GM19467 (cell line): ENCODE results near the gene HHATL.

Experiments used
- ATAC-seq: cut with Tn5 transposase; IDR thresholded peaks from one replicate; pipeline ENCODE4 v1.9.1; 2021; ENCODE audit warnings: mild to moderate bottlenecking, moderate library complexity; ENCODE audit not compliant: unreplicated experiment

The HHATL gene

DNA sequence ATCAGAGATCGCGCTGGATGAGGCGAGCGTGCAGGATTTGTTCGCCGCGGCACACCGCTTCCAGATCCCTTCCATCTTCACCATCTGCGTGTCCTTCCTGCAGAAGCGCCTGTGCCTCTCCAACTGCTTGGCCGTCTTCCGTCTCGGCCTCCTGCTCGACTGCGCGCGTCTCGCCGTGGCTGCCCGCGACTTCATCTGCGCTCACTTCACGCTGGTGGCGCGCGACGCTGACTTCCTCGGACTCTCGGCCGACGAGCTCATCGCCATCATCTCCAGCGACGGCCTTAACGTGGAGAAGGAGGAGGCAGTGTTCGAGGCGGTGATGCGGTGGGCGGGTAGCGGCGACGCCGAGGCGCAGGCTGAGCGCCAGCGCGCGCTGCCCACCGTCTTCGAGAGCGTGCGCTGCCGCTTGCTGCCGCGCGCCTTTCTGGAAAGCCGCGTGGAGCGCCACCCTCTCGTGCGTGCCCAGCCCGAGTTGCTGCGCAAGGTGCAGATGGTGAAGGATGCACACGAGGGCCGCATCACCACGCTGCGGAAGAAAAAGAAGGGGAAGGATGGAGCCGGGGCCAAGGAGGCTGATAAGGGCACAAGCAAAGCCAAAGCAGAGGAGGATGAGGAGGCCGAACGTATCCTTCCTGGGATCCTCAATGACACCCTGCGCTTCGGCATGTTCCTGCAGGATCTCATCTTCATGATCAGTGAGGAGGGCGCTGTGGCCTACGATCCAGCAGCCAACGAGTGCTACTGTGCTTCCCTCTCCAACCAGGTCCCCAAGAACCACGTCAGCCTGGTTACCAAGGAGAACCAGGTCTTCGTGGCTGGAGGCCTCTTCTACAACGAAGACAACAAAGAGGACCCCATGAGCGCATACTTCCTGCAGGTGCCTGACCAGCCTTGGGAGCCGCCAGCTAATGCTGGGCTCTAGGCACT is 16.4 kb downstream of the HHATL start:
- ATAC-seq = no peak

DNA sequence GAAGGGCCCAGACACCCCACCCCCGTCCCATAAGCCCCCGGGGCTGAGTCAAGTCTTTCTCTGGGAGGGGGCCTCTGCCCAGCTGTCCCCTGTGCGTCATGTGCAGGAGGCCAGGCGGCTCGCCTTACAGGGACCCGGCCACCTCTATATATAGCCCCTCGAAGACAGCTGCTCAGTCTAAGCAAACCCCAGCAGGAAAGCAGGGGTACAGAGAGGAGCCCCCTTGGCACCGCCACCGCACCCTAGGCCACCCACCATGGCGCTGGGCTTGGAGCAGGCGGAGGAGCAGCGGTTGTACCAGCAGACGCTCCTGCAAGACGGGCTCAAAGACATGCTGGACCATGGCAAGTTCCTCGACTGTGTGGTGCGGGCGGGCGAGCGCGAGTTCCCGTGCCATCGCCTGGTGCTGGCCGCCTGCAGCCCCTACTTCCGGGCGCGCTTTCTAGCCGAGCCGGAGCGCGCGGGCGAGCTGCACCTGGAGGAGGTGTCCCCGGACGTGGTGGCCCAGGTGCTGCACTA is 17.2 kb downstream of the HHATL start, which contains the start of gene KLHL40:
TSS of gene KLHL40 (plus strand) at position 175 of the 519 bp plus-strand sequence. CDS start at position 257, 82 bp downstream.
- no peak for ATAC-seq

DNA sequence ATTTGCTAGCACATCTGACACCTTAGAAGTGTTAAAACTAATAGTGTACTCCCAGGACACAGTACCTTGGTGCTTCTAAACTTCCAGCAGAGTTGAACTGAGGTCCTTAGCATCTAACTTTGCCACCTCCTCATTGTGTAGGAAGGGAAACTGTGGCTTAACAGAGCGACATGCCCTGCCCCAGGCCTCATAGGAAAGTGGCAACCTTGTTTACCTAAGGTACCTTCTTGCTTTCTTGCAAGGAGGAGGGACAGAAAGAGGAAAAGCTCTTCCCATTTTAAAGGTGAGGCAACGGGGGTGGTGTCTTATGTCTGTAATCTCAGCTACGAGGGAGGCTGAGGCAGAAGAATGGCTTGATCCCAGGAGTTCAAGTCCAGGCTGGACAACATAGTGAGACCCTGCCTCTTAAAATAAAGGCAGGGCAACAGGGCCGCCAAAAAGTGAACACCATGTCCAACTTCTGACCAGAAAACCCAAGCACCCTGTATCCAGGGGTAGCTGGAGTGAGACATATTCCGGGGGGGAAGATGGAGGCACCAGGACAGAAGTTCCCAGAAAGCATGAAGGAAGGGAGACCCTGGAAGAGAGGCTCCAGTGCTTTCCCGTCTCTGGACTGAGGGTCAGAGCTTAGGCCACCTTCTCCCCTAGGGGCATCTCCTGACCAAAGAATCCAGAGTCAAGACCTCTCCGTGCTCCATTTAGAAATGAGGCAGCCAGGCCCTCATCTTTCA is 17.8 kb downstream of the HHATL start:
- no peak for ATAC-seq

DNA sequence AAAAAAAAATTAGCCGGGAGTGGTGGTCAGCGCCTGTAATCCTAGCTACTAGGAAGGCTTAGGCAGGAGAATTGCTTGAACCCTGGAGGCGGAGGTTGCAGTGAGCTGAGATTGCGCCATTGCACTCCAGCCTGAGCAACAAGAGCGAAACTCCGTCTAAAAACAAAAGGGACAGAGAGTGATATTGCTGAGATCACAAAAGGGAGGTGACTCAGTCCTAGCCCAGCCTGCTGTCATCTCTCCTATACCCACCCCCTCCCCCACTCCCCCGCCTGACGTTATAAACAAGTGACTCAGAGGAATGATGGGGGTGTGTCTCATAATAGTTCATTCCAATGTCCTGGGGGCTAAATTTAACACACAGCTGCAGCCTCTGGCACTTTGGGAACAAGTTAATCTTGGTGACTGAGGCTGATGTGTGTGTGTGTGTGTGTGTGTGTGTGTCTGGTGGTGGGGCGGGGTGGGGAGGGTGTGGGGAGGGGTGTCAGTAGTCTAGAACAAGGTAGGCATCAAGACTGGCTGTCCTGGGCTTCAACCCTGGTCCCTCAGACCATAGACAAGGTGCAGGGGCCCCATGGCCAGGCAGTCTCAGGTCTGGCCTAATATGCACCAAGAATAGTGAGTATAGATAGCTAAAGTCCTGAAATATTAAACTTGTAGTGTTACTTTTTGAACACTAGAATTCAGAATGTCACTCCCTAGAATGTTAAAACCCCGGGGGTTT is 18.6 kb downstream of the HHATL start:
- no peak for ATAC-seq

DNA sequence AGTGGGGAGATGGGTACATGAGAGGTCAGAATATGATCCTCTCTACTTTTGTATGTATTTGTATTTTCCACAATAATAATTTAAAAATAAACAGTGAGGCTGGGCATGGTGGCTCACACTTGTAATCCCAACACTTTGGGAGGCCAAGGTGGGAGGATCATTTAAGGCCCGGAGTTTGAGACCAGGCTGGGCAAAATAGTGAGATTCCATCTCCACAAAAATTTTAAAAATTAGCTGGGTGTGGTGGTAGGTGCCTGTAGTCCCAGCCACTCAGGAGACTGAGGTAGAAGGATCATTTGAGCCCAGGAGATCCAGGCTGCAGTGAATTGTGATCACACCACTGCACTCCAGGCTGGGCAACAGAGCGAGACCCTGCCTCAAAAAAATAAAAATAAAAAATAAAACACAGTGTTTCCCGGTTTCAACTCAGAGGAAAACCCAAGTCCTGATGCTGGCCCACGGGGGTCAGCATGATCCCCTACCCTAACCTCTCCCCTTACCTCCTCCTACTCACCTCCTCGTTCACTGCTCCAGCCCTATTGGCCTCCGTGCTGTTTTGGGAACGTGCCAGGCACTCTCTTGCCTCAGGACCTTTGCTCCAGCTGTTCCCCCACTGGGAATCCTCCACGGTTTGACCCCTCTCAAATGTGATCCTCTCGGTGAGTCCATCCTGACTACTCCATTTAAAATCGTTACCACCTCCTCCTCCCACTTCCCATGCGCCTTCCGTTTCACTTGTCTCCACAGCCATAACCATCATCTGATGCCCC is 20.1 kb downstream of the HHATL start:
- ATAC-seq = no peak

DNA sequence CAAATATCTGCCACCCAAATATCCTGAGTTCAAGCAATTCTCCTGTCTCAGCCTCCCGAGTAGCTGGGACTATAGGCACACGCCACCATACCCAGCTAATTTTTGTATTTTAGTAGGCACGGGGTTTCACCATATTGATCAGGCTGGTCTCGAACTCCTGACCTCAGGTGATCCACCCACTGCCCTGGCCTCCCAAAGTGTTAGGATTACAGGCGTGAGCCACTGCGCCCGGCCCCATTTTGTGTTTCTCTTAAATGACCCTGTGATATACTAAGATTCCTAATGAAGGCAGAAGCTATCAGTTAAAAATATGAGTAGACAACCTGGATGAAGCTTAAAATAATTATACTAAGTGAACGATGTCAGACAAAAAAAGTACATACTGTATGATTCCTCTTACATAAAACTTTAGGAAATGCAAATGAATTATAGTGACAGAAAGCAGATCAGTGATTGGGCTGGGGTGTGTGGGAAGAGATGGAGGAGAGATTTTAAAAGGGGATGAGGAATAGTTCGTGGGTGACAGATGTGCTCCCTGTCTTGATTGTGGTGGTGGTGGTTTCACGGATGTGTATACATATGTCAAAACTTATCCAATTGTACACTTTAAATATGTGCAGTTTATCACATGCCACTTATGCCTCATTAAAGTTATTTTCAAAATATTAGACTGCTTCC is 21.1 kb downstream of the HHATL start:
- no peak for ATAC-seq

DNA sequence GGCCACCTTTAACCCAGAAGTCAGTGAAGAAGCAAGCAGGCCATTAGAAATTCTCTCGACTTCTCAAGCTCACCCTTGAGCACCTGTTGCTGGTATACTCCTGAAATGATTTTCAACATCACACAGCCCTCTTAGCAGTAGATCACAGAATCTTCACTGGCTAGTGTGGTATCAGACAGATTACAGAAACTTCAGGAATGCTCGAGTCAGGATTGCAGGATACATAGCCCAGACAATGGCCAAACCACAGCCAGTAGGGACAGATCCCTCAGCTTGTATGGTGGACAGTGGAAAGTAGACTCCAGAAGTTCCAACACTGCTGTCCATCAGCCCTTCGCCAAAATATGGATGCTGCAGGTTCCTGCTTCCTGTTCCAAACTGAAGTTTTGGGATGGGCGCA is 21.8 kb downstream of the HHATL start:
- no peak for ATAC-seq

DNA sequence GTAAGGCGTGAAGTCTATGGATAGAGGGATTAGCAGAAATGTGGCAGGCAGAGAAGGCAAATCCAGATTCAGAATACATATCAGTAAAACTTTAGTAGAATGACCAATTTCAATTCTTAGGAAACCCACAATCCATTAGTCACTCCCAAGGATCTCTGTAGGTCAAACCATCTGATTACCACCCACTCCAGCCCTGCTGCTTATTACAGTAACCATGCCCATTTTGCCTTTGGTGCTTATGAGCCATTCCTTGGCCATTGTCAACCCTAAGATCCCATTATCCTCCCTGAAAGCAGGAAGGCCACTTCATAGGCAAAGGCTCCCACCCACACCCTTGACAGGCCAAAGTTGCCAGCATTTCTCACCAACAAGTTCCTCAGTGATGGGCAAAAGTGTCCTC is 22.3 kb downstream of the HHATL start:
- ATAC-seq = no peak

DNA sequence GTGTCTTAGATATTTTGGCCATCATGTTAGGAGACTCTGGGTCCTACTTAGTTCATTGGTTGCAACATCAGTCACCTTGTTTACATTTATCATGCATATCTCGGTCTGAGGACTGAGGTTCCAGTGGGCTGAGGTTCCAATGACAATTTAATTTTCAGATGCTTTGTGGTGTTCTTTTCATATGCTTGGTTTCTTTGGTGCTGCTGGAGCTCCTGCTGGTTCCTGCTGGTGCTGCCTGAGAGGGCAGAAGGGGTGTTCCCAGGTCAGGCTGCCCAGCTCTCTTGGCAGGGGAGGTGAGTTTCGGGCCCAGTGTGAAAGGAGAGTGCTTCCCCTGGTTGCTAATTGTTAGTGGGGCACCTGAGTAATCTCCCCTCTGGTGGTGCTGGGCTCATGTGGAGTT is 24.2 kb downstream of the HHATL start:
- no peak for ATAC-seq

DNA sequence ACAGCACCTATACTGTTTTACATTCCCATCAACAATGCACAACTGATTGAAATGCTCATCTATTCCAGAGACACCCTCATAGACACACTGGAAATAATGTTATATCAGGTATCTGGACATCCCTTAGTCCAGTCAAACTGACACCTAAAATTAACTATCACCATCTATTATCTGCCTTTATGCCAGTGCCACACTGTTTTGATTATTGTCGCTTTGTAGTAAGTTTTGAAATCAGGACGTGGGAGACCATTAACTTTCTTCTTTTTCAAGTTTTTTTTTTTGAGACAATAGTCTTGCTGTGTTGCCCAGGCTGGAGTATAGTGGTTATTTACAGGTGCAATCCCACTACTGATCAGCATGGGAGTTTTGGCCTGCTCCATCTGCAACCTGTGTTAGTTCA is 26.7 kb downstream of the HHATL start:
- ATAC-seq = no peak

DNA sequence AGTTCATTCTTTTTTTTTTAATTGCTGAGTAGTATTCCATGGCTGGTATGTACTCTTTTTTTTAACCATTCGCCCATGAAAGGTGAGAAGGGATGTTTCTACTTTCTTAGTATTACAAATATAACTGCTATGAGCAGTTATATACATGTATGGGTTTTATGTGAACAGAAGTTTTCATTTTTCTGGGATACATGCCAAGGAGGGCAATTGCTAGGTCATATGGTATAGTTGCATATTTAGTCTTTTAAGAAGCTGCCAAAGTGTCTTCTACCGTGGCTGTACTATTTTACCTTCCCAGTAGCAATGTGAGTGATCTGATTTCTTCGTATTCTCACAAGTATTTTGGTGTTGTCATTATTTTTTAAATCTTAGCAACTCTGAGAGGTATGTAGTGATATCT is 28.5 kb downstream of the HHATL start:
- no peak for ATAC-seq

DNA sequence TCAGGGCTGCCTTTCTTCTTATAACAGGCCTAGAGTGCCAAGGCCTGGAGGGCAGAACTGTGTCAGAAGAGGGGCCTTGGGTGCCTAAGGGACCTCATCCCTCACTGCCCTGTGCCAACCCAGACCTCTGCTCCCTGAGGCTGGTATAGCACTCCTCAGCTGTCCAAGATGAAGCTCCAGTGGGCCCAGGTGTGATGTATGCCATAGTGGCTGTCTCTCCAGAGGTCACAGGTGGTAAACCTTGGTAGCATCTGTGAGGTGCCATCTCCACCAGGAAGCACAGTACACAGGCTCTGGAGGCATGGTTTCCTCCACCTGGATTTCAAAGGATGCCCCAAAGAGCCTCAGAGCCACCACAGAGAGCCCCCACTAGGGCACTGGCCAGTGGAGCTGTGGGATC is 29.5 kb downstream of the HHATL start:
- no peak for ATAC-seq

DNA sequence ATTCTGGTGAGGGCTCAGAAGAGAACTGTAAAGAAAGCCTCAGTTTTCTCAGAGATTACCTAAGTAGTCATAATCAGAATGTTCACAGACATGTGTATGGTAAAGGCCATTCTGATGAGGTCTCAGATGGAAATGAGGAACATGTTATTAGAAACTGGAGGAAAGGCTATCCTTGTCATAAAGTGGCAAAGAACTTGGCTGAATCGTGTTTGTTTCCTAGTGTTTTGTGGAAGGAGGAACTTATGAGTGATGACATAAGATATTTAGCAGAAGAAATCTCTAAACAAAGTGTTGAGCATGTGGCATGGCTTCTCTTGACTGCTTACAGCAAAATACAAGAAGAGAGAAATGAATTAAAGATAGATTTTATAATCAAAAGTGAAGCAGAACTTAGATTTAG is 30.1 kb downstream of the HHATL start:
- ATAC-seq = no peak

DNA sequence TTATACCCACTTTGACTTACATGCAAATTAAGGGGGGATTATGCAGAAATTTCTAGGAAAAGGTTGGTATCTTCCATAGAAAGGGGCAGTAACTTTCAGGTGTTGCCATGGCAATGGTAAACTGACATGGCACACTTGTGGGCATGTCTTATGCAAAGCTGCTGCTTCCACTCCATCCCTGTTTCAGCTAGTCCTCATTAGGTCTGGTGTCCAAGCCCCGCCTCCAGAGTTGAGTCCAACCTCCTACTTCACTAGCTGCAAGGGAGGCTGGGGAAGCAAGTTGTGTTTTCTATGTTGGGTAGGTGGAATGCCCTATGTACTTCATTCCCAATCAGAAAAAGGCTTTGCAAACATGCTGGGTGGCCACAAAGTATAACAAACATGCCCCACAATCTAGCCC is 31.9 kb downstream of the HHATL start:
- no peak for ATAC-seq

DNA sequence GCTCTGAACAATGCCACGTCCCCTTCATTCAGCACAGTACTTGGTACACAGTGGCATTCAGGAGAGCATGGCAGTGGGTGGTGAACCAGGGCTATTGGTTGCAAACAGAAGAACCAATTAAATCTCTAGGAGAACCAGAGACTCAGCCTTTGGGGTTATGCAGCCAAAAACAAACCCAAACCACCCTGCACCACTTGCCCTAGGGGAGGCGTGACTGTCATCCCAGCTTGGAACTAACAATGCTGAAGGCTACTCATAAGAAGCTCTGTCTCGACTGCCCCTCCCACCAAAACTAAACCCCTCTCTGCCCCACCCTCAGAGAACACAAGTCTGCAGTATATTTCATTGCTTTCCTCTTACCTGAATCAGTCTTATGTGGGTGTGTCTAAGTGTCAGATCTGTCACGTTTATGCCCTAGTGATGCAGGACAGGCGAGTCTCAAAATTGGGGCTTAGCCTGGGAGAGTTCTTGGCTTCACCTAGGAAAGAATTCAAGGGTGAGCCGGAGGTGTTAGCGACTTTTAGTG is 32.5 kb downstream of the HHATL start:
- ATAC-seq = no peak

DNA sequence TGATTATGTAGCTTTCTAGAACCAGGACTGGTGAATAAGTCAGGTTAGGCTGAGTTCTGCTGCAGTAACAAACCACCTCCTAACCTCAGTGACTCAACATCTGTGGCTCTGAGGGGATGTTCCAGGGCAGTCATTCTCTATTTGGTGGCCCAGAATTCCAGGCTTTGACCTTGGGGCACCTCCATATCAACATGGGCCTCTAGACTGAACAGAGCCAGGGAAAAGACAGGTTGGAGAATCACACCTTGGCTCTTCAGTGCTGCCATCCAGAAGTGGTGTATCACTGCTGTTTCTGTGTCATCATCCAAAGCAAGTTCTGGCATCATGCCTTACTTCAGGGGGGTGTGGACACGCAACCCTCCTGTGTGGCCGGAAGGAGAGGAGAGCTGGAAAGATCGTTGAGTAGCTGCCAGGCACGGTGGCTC is 33.8 kb downstream of the HHATL start:
- no peak for ATAC-seq

DNA sequence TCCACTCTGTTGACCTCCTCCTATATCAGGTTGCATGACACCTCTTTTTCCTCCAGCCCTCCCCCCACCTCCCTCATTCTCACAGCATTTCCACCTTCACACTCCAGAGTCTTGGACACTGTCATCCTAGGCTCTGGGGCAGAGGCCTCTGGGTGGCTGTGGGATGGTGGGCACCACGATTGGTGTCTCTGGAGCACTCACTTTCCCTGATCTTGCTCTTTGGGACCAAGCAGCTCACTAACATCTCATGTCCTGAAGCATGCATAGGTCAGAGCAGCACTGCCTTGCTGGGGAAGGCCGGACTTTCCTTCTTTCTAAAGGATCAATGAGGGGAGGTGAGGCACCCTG is 34.2 kb downstream of the HHATL start:
- no peak for ATAC-seq

DNA sequence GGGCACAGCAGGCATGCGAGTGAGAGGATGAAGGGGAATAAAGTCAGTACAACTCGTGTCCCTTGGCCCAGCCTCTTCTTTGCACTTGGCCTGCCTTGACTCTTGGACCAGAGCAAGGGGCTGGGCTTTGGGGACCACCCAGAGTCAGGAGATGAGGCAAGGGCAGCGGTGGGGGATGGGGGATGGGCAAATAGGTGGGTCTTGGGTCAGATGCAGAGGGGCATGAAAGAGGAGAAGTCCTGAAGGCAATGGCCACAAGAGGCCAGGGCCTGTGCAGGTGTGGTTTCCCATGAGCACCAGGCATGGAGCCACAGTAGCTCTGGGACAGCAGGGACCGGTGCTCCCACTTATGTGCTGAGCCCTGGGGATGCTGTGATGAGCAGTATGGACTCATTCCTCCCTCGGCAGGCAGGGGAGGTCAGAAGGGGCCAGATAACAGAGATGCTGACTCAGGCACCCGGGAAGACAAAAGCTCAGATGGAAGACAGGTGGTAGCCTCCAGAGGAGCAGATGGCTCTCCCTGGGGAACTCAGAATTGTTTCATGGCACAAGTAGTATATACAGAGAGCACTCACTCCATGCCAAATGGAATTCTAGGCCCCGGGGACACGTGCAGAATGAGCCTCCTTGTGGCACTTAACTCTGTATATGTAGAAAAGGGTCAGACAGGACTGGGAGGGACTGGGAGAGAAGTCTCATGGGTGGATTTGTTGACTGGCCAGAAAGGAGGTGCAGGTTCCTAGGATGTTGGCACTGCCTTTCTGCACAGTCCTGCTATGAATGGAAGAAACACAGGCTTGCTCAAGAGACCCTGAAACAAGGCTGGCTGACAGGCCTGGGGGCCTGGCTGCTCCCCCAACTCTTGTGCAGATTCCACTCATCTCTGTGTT is 34.8 kb downstream of the HHATL start:
- no peak for ATAC-seq

DNA sequence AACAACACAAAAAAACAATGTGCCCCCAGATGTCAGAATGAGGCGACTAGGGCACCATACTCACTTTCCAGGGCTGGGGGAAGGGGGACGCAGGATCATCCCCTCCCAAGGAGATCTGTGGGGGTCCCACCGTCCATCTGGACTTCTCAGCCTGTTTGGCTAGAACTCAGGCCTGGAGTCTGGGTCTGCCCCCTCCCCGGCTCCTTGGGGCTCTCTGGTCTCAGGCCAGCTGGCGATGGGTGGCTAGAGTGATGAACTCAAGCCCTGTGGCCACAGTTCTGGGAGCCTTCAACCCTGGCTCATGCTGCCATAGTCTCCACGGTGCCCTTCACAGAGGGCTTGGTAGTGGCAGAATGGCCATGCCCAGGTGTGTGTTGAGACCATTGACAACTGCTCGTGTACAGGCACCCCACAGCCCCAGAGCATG is 35.5 kb downstream of the HHATL start:
- no peak for ATAC-seq
